GM18909 (cell line): ENCODE measurements around the gene ASCC2.

Experiments
- ATAC-seq: cut with Tn5 transposase; IDR thresholded peaks from one replicate; pipeline ENCODE4 v1.9.1; 2021; ENCODE audit warnings: mild to moderate bottlenecking; ENCODE audit not compliant: unreplicated experiment, poor library complexity

ASCC2 gene

GRCh38 chr22:29820961-29821290 is 17.1 kb downstream of the ASCC2 start:
- no peak for ATAC-seq

- no peak for ATAC-seq
These were observed 18.6 kb downstream of the ASCC2 start for GRCh38 chr22:29819501-29819900.

GRCh38 chr22:29817724-29818123 is 20.4 kb downstream of the ASCC2 start:
- no peak for ATAC-seq

- no peak for ATAC-seq
These were observed 21.1 kb downstream of the ASCC2 start for GRCh38 chr22:29816980-29817379.

- no peak for ATAC-seq
These were observed 21.5 kb downstream of the ASCC2 start for GRCh38 chr22:29816539-29816938.

GRCh38 chr22:29816128-29816527 is 21.9 kb downstream of the ASCC2 start:
- no peak for ATAC-seq

GRCh38 chr22:29815580-29815979 is 22.5 kb downstream of the ASCC2 start:
- ATAC-seq: no peak

GRCh38 chr22:29814003-29814402 is 24.1 kb downstream of the ASCC2 start:
- ATAC-seq: no peak

- ATAC-seq: no peak
These were observed 24.5 kb downstream of the ASCC2 start for GRCh38 chr22:29813563-29813962.

GRCh38 chr22:29813126-29813525 is 24.9 kb downstream of the ASCC2 start:
- ATAC-seq: no peak

- no peak for ATAC-seq
These were observed 26.7 kb downstream of the ASCC2 start for GRCh38 chr22:29811377-29811776.

GRCh38 chr22:29810216-29810615 is 27.9 kb downstream of the ASCC2 start:
- ATAC-seq: no peak

GRCh38 chr22:29806196-29806595 is 31.9 kb downstream of the ASCC2 start:
- no peak for ATAC-seq

GRCh38 chr22:29804985-29805384 is 33.1 kb downstream of the ASCC2 start:
- ATAC-seq: no peak

- ATAC-seq: no peak
These were observed 34.9 kb downstream of the ASCC2 start for GRCh38 chr22:29803190-29803589.

GRCh38 chr22:29801796-29802195 is 36.3 kb downstream of the ASCC2 start:
- no peak for ATAC-seq

- ATAC-seq: no peak
These were observed 36.9 kb downstream of the ASCC2 start for GRCh38 chr22:29801153-29801552.

GRCh38 chr22:29799217-29799680 is 38.8 kb downstream of the ASCC2 start:
- ATAC-seq: no peak

GRCh38 chr22:29798801-29799200 is 39.3 kb downstream of the ASCC2 start:
- ATAC-seq: no peak

GRCh38 chr22:29798318-29798717 is 39.8 kb downstream of the ASCC2 start:
- no peak for ATAC-seq

GRCh38 chr22:29797351-29797750 is 40.7 kb downstream of the ASCC2 start:
- ATAC-seq: no peak

GRCh38 chr22:29795663-29796062 is 42.4 kb downstream of the ASCC2 start:
- no peak for ATAC-seq

GRCh38 chr22:29793396-29793795 is 44.7 kb downstream of the ASCC2 start:
- no peak for ATAC-seq
